Measurements from ENCODE around the gene SELENOI.

GRCh38 chr2:26344581-26345282 lies 1.2 kb upstream of the SELENOI start:
- TF ChIP-seq EZH2 (IDR thresholded peaks at IDR 0.05) (no peak), POLR2AphosphoS5 (IDR thresholded peaks at IDR 0.05; ENCODE audit: borderline replicate concordance, low read depth, low read length) (0 out of 2 replicates have a peak, but pooled peaks have one; percentile 21)

Measured in SK-N-MC (cell line).